ENCODE measurements around the gene ESR1. TPM values are rescaled to one million over a fixed set of nuclear protein-coding genes. Genes with fewer than 3 reads are reported as not detected.

The ESR1 gene
- total RNA-seq, 1 experiment from 2014 or later = not detected

- H3K4me1 Mint-ChIP-seq = no peaks in the 10 kb centered on the region
- no peak for TF ChIP-seq CTCF (conservative IDR thresholded peaks at IDR 0.05)
- Histone ChIP-seq H4K91ac (ENCODE audit: insufficient read length, low read depth, low read length) (no peak overlapping the region), H3K9me3 (ENCODE audit: control insufficient read depth, low read depth, low read length) (no peaks in the 10 kb centered on the region), H3K23ac (ENCODE audit: insufficient read length, low read depth, low read length) (no peak overlapping the region), H4K5ac (ENCODE audit: insufficient read length, low read depth, low read length) (no peak overlapping the region), H2BK15ac (ENCODE audit: low read depth, low read length) (no peak overlapping the region), H3K27ac (ENCODE audit: insufficient read length, low read depth, low read length) (no peak overlapping the region), H3K27me3 (ENCODE audit: insufficient read depth, low read length) (no peaks in the 10 kb centered on the region), H2BK120ac (ENCODE audit: low read depth, low read length, poor library complexity, severe bottlenecking) (no peak overlapping the region), H3K4me1 (ENCODE audit: insufficient read depth, low read length) (no peaks in the 10 kb centered on the region), H3K18ac (ENCODE audit: insufficient read length, low read depth, low read length) (no peak overlapping the region), H2AFZ (ENCODE audit: low read length) (no peak overlapping the region), H3K79me2 (ENCODE audit: insufficient read depth, low read length) (no peaks in the 10 kb centered on the region), H3K56ac (ENCODE audit: insufficient read length, low read depth, low read length) (no peak overlapping the region), H3K79me1 (ENCODE audit: insufficient read depth, low read depth, low read length, poor library complexity, severe bottlenecking) (no peaks in the 10 kb centered on the region), H3K4ac (ENCODE audit: low read depth, low read length) (no peak overlapping the region), H3T11ph (ENCODE audit: low read length) (no peak overlapping the region), H3K4me2 (ENCODE audit: insufficient read depth, insufficient read length, low read length) (no peak overlapping the region), H2BK20ac (ENCODE audit: low read depth, low read length, poor library complexity, severe bottlenecking) (no peak overlapping the region), H4K20me1 (ENCODE audit: control insufficient read depth, insufficient read depth, insufficient read length) (no peaks in the 10 kb centered on the region), H3K14ac (ENCODE audit: insufficient read depth, low read length) (no peak overlapping the region), H4K8ac (replicated peaks; ENCODE audit: insufficient read length, low read depth, low read length) (no peak overlapping the region), H3K9ac (ENCODE audit: extremely low read depth, insufficient read length, low read length) (no peak overlapping the region), H3K23me2 (ENCODE audit: insufficient read length, low read depth, low read length, poor library complexity, severe bottlenecking) (no peaks in the 10 kb centered on the region), H2BK5ac (ENCODE audit: insufficient read length, low read length) (no peak overlapping the region), H2AK5ac (ENCODE audit: insufficient read length, low read length) (no peak overlapping the region), H2BK12ac (ENCODE audit: insufficient read length, low read depth, low read length) (no peak overlapping the region)
- H3K9me3 Mint-ChIP-seq = peaks cover 0 to 5% of the 10 kb centered on the region in 2 experiments; a peak in 2 of 5 replicates
- H3K27ac Mint-ChIP-seq = no peak overlapping the region
- no peaks in the 10 kb centered on the region; a peak in 1 of 7 replicates for H3K36me3 Mint-ChIP-seq (ENCODE audit: insufficient read depth in 1 of 3, low read depth in 3 of 3)
- no peaks in the 10 kb centered on the region for H3K27me3 Mint-ChIP-seq (ENCODE audit: low read depth)
- no peak overlapping the region for H3K4me3 Mint-ChIP-seq
- no CpG with 5 or more reads among the region's 2 CpGs for WGBS (ENCODE audit: extremely low coverage, insufficient read length, low lambda C conversion rate)
- DNase-seq = no peak
Observed at GRCh38 chr6:152046118-152046517, 238.6 kb downstream of the ESR1 start.
